ENCODE data around the gene B4GALT4.

Gene B4GALT4

GRCh38 chr3:119236756-119237155, 3.9 kb downstream of the B4GALT4 start:
- no peak for DNase-seq

GRCh38 chr3:119235151-119235550, 5.5 kb downstream of the B4GALT4 start:
- DNase-seq: no peak

- DNase-seq: no peak
Observed at GRCh38 chr3:119234610-119235009, 6.1 kb downstream of the B4GALT4 start.

DNA sequence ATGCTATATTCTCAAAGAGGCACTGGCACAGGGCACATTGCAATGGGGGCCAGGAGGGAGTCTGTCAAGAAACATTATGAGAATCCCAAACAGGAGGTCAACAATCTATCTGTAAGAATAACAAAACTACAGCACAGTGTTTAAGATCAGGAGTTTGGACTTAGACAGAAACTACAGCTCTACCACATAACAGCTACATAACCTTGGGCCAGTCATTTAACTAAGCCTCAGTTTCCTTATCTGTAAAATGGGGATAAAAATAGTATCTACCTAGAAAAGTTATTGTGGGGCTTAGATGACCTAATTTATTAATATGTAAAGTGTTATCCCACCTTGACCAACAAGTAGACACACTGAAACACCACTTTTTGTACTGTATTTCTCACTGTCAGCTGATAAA, 9.9 kb downstream of the B4GALT4 start:
- no peak for DNase-seq

DNA sequence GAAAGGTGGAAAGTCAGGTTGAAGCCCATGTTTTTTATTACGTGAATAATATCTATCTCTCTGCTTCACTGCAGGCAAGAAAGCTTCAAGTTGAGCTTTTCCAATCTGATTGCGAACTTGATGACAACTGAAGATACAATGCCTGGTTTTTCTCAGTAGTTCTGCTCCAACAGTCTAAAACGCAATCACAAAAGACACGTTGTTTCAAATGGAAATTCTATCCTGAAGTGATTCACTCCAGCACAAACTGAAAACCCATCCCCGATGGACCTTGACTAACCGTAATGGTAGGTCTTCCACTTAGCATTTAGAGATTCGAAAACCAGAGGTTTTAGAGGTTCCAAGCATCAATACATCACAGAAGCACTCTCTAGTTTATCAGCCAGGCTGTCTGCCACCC, 10.6 kb downstream of the B4GALT4 start:
- DNase-seq: no peak

DNA sequence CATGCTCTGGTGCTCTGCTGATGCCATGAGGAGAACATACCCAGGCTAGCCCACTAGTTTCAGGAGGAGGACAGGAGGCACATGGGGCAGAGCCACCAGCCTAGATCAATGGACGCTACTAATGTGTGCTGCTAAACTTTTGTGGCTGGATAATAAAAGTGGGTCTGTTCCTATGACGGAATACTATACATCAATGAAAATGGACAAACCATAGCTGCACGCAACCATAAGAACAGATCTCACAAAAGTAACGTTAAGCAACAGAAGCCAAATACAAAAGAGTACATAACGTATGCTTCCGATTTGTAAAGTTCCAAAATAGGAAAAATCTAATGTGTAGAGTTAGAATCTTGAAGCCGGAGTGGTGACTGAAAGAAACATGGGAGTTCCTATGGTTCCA, 11.5 kb downstream of the B4GALT4 start:
- no peak for DNase-seq

- no peak for DNase-seq
Observed at GRCh38 chr3:119228373-119229145, 12.1 kb downstream of the B4GALT4 start.

DNA sequence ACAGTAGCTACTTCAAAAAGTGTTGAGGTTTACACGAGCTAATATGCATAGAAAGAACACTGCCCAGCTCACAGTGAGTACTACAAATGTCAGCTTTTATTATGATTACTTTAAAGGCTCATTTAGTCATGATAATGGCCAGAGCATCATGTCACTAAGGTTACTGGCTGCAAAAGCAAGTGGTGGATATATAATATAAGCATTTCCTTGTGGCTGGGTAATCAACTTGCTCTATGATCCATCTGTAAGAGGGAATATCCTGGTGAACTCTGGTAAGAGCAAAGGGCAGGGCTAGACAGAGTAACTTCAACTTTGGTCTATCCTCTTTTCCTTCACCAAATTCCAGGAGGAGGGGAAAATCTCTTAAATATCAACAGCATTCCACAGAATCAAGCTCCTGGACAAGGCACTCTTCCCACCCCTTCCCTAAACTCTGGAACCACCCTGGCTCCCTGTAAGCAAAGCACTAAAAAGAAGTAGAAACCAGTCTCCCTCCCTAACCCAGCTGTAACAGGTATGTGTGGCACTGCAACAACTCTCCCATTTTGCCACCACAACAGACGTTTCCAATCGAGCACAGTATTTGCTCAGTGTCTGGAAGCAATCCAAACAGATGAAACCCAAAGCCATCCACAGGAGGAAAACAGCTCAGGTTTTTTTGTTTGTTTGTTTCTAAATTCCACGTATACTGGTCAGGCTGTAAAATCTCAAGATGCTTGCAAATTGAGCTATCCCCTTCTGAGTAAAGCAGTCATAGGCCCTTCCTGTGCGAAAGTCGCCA, 13.4 kb downstream of the B4GALT4 start:
- no peak for DNase-seq

DNA sequence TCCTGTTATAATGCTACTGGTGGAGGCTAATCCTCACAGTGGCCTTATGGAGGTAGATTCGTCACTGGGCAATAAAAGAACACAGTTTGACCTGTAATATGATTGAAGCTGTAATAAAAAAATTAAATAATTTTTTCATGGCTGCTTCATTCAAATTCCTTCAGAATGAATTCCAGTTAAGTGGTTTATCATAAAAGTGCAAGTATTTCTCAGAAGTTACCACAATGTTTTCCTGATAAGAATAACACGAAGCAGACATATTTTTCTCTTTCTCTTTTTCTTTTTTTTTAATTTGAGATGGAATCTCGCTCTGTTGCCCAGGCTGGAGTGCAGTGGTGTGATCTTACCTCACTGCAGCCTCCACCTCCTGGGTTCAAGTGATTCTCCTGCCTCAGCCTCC, 15.6 kb downstream of the B4GALT4 start:
- no peak for DNase-seq

DNA sequence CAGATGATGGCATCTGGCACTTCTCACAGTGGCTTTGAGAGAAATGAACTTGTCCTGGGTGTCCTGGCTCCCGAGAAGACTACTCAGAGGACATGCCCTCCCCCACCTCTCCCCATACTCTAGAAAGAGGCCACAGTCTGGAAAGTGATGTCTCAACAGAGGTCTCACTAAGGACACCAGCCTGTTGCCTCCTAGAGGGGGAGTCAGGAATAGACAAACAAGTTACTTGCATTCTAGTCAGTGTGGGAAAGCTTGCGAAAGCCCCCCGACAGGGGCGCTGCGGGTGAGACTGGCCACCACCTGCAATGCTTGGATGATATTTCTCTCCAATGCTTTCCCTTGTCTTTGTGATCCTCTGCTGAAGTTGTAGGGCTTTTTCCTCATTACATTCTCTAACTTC, 17.2 kb downstream of the B4GALT4 start:
- no peak for DNase-seq

DNA sequence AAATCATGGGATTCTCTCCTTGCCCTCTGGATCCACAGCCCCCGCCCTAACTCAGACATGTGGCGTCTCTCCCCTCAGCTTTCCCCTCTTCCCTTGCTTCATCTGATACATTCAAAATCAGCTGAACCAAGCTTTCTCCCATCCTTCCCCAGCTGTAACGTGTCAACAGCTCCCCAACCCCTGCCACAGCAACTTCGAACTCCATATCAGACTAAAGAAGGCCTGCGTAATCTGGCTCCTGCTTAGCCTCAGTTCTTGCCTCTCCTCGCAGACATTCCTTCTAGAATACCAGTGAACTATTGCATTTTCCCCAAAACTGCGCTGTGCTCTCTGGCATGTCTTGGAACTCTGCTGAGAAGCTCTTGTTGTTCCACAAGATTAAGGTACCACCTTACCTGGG, 18.3 kb downstream of the B4GALT4 start:
- DNase-seq: no peak

DNA sequence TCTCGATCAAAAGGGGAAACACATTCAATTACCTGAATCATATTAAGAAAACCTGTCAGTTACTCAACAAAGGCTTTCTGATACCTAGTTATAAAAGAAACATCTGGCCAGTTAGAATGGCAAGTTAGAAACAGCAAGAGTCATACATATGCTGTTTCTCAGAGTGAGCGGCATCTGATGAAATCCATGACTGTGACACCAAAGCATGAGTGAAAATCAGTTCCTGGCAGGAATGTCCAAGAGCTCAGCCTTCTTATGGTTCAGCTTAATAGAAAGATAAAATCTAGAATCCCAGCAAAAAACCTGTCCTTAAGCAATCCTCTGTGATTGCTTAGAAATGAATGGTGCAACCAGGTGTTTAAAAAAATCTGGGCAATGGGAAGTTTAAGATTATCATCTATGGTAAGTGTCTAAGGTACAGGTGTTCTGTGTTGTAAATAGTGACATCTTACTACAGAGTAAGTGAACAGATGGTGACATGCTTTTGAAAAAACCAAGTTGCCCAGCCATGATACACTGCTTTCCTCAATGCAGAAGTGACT, 18.8 kb downstream of the B4GALT4 start:
- no peak for DNase-seq

GRCh38 chr3:119220970-119221667, 19.6 kb downstream of the B4GALT4 start:
- no peak for DNase-seq

- DNase-seq: no peak
Observed at GRCh38 chr3:119220198-119220597, 20.5 kb downstream of the B4GALT4 start.

DNA sequence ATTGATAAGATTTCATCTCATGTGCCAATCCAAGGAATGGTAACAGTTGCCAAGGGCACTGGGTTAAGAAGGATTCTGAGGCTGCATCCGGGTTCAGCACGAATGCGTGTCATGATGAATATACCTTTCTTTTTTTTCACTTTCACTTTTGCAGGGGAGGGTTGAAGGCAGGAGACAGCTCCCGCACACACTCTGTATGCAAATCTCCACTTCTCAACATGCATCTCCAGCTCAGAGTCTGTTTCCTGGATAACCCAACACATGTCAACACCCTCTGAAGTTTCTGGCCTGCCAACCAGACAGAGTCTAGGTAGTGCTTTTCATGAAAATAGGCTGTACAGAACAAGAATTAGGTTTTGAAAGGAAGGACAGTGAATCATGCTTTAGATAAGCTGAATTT, 21.6 kb downstream of the B4GALT4 start:
- DNase-seq: no peak

- DNase-seq: no peak
Observed at GRCh38 chr3:119211803-119212202, 28.9 kb downstream of the B4GALT4 start.

- no peak for DNase-seq
Observed at GRCh38 chr3:119211193-119211592, 29.5 kb downstream of the B4GALT4 start.

- DNase-seq: no peak
Observed at GRCh38 chr3:119207512-119207875, 33.2 kb downstream of the B4GALT4 start.

- DNase-seq: no peak
Observed at GRCh38 chr3:119206611-119207511, 33.8 kb downstream of the B4GALT4 start.

DNA sequence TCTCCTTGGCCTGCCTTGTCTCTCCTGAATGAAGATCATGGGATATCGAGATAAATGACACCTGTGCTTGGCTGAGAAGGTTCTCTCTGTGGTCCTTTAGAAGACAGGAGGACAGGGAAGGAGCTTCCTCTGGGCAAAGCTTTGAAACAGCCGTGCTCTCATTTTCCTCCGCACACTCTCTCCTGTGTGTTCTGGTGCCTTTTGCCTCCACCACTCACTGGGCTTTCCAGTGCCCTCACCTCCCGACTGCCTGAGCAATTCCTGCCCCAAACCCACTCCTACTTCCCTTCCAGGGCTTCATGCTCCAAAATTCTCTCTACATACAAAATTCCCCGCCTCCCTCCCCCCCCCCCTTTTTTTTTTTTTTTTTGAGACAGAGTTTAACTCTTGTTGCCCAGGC, 35.0 kb downstream of the B4GALT4 start:
- no peak for DNase-seq

GRCh38 chr3:119205209-119205608, 35.5 kb downstream of the B4GALT4 start:
- no peak for DNase-seq

GRCh38 chr3:119195911-119196310, 44.8 kb downstream of the B4GALT4 start:
- DNase-seq: no peak

- DNase-seq: no peak
Observed at GRCh38 chr3:119195151-119195476, 45.6 kb downstream of the B4GALT4 start.

Measured in KG1 (cell line).